Measurements from ENCODE around the gene RGS7.
"Not testable (repeated sequence)": the region's sequence is repeated elsewhere in the genome, so short reads cannot be mapped to it uniquely, and the experiment has no call there.

The RGS7 gene

DNA sequence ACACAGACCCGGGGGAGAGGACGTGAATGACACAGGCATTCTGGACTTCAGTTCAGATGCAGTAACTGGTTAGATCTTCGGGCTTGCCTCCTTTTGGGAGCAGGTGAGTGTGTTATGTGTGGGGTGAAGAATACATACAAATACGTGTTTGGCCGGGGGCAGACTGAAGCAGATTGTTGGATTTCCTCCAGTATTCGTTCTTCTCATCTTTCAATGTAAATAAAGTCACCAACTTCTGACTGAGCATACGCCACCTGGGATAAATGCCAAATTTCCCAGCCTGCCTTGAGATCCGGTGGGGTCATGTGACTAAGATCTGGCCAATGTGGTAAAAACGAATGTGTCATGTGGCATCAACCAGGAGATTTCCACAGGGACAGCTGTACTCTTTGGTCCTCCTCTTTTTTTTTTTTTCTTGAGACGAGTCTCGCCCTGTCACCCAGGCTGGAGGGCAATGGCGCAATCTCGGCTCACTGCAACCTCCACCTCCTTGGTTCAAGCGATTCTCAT lies 189.8 kb downstream of the RGS7 start:
- no peak for DNase-seq (ENCODE audit: low spot score)
- ChIA-PET POLR2A (ENCODE audit: low non-redundant PET) (no interaction called here), CTCF (no interaction called here)
- TF ChIP-seq, protein P1, sequence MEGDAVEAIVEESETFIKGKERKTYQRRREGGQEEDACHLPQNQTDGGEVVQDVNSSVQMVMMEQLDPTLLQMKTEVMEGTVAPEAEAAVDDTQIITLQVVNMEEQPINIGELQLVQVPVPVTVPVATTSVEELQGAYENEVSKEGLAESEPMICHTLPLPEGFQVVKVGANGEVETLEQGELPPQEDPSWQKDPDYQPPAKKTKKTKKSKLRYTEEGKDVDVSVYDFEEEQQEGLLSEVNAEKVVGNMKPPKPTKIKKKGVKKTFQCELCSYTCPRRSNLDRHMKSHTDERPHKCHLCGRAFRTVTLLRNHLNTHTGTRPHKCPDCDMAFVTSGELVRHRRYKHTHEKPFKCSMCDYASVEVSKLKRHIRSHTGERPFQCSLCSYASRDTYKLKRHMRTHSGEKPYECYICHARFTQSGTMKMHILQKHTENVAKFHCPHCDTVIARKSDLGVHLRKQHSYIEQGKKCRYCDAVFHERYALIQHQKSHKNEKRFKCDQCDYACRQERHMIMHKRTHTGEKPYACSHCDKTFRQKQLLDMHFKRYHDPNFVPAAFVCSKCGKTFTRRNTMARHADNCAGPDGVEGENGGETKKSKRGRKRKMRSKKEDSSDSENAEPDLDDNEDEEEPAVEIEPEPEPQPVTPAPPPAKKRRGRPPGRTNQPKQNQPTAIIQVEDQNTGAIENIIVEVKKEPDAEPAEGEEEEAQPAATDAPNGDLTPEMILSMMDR (conservative IDR thresholded peaks at IDR 0.05; ENCODE audit: low read depth), result no peak
- no peak overlapping the region for H3K27ac ChIP-seq

DNA sequence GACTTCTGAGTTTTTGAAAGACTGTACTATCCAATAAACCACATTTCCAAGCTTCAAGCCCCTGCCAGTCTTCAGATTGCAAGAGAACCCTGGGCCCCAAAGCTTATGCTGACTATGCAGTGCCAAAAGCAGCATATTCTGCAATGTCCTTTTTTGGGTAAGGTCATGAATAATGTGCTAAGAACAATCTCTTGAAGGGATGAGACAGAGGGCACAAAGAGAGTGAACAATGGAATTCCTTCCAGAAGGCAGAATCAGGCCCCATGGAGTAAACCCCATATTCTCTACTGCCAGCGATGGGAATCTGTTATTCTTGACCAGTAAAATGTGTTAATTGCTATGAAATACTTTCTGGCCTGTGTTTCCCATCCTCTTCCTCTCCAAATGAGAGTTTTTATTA lies 190.4 kb downstream of the RGS7 start:
- ChIA-PET POLR2A (ENCODE audit: low non-redundant PET) (no interaction called here), CTCF (no interaction called here)
- no peak for DNase-seq (ENCODE audit: low spot score)
- TF ChIP-seq, protein P1 (conservative IDR thresholded peaks at IDR 0.05; ENCODE audit: low read depth), result no peak
- H3K27ac ChIP-seq, result no peak overlapping the region

DNA sequence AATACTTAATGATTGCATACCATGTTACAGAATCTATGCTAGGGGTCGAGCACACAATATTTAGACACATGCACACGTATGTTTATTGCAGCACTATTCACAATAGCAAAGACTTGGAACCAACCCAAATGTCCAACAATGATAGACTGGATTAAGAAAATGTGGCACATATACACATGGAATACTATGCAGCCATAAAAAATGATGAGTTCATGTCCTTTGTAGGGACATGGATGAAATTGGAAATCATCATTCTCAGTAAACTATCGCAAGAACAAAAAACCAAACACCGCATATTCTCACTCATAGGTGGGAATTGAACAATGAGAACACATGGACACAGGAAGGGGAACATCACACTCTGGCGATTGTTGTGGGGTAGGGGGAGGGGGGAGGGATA lies 191.7 kb downstream of the RGS7 start:
- CTCF ChIA-PET; DNase-seq (ENCODE audit: low spot score); POLR2A ChIA-PET (ENCODE audit: low non-redundant PET); H3K27ac ChIP-seq: not testable (repeated sequence)

DNA sequence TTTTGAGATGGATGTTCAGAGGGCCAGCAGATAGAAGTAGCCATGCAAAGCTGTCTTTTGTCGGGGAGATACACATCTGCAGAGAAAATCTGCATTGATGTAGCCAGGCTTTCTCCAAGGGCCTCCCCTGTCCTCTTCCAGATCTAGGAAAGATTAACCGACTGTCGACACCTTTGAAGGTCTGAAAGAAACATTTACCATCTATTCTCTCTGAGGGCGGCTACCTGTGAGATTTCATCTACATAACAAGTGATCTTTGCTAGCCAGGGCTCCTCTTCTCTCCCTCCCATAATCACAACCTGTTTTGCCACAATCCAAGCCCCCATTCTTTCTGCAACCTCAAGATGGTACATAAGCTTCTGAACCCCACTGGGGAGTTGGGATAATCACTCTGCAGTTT lies 193.6 kb downstream of the RGS7 start:
- H3K27ac ChIP-seq, result no peak overlapping the region
- CTCF ChIA-PET, result interaction anchor here (0.6 kb wide), 1 partner anchor 472 kb away, joined by 3 read pairs; no protein-coding TSS in a partner anchor
- DNase-seq (ENCODE audit: low spot score), result no peak
- TF ChIP-seq, protein P1 (conservative IDR thresholded peaks at IDR 0.05; ENCODE audit: low read depth), result no peak
- POLR2A ChIA-PET (ENCODE audit: low non-redundant PET), result no interaction called here

DNA sequence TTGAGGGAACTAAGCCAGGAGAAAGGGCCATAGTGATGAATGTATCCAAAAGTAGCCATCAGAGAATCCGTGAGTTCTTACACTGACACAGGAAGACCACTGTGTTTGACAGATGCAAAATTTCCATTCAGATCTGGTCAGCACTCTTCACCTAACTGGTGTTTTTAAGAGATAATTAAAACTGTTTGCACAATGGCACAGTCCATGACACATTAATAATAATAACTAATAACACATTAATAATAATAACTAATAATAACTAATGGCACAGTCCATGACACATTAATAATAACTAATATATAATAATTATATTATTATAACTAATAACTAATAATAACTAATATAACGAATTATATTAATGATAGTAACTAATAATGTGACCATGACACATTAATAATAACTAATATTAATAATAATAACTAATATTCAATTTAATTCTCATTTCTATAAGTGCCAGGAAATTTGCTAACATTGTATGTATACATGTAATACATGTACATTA lies 195.8 kb downstream of the RGS7 start:
- POLR2A ChIA-PET (ENCODE audit: low non-redundant PET), result no interaction called here
- TF ChIP-seq, protein P1 (conservative IDR thresholded peaks at IDR 0.05; ENCODE audit: low read depth), result no peak
- no peak for DNase-seq (ENCODE audit: low spot score)
- CTCF ChIA-PET, result no interaction called here
- H3K27ac ChIP-seq, result no peak overlapping the region

DNA sequence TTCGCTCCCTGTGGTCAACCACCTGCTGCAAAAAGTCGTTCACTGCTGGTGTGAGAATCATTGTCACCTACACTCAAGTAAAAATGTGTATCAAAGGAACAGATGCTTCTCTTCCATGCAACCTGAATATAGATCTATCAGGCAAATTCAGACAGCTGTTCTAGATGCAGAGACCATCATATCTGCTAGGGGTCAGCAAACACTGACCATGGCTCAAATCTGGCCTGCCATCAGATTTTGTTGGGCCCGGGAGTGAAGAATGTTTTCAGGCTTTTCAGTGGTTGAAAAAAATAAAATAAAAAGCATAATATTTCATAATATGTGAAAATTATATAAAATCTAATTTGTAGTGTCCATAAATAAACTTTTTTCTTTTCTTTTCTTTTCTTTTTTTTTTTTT lies 199.6 kb downstream of the RGS7 start:
- ChIA-PET POLR2A (ENCODE audit: low non-redundant PET) (no interaction called here), CTCF (no interaction called here)
- TF ChIP-seq, protein P1 (conservative IDR thresholded peaks at IDR 0.05; ENCODE audit: low read depth), result no peak
- no peak overlapping the region for H3K27ac ChIP-seq
- DNase-seq (ENCODE audit: low spot score), result no peak

DNA sequence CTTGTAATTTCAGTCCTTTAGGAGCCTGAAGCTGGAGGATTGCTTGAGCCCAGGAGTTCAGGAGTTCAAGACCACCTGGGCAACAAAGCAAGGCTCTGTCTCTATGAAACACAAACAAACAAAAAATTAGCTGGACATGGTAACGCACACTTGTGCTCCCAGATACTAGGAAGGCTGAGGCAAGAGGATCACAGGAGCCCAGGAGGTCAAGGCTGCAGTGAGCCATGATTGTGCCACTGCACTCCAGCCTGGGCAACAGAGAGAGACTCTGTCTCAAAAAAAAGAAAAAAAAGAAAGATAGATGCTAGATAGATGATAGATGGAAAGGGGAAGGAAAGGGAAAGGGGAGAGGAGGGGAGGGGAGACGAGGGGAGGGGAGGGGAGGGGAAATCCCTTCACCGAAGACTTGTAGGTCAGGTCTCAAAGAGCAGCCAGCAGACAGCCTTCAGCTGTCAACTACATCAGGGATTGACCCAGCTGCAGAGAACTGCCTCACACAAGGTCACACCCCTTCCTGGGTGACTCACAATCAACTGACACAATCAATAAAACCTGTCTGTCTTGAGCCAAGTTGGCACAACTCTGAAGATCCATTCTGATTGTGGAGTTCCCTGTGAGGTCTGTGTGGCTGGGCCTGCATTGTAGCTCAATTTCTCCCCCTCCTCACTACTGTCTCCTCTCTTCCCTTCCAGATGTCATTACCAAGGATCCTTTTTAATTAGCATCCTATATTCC lies 200.6 kb downstream of the RGS7 start:
- ChIA-PET POLR2A (ENCODE audit: low non-redundant PET) (interaction anchor here (0.5 to 0.6 kb wide), 2 partner anchors 34 to 76 kb away, joined by 3 read pairs; no protein-coding TSS in a partner anchor), CTCF (no interaction called here)
- H3K27ac ChIP-seq, result peak overlapping the region; percentile 25; the same call in 1 of the 2 replicates
- TF ChIP-seq, protein P1 (conservative IDR thresholded peaks at IDR 0.05; ENCODE audit: low read depth), result no peak
- DNase-seq (ENCODE audit: low spot score), result peak; percentile 73
